Measurements from ENCODE around the gene GLUL.
"Not testable (repeated sequence)": the region's sequence is repeated elsewhere in the genome, so short reads cannot be mapped to it uniquely, and the experiment has no call there.

GLUL gene

GRCh38 chr1:182340233-182341058 lies 51.1 kb downstream of the GLUL start:
- TF ChIP-seq CTCF (IDR thresholded peaks at IDR 0.05; ENCODE audit: low read depth, low read length) = no peak
- no peak overlapping the region for H3K4me3 ChIP-seq (replicated peaks in 1 of 2; ENCODE audit: low read depth in 2 of 2, low read length in 2 of 2)
- DNase-seq (ENCODE audit: low read depth in 2 of 2) = peak in 1 of 2 donors; percentile 38

GRCh38 chr1:182339684-182340083 lies 51.9 kb downstream of the GLUL start:
- TF ChIP-seq CTCF (IDR thresholded peaks at IDR 0.05; ENCODE audit: low read depth, low read length) = no peak
- H3K4me3 ChIP-seq (replicated peaks in 1 of 2; ENCODE audit: low read depth in 2 of 2, low read length in 2 of 2) = no peak overlapping the region
- DNase-seq (ENCODE audit: low read depth in 2 of 2) = no peak

- TF ChIP-seq CTCF (IDR thresholded peaks at IDR 0.05; ENCODE audit: low read depth, low read length) = no peak
- no peak overlapping the region for H3K4me3 ChIP-seq (replicated peaks in 1 of 2; ENCODE audit: low read depth in 2 of 2, low read length in 2 of 2)
- no peak for DNase-seq (ENCODE audit: low read depth in 2 of 2)
Measured at GRCh38 chr1:182338806-182339370, 52.7 kb downstream of the GLUL start.

GRCh38 chr1:182337736-182338571 lies 53.6 kb downstream of the GLUL start:
- TF ChIP-seq CTCF (IDR thresholded peaks at IDR 0.05; ENCODE audit: low read depth, low read length) = no peak
- H3K4me3 ChIP-seq (replicated peaks in 1 of 2; ENCODE audit: low read depth in 2 of 2, low read length in 2 of 2) = no peak overlapping the region
- peak in 1 of 2 donors; percentile 9 for DNase-seq (ENCODE audit: low read depth in 2 of 2)

- TF ChIP-seq CTCF (IDR thresholded peaks at IDR 0.05; ENCODE audit: low read depth, low read length) = no peak
- no peak for DNase-seq (ENCODE audit: low read depth in 2 of 2)
- no peak overlapping the region for H3K4me3 ChIP-seq (replicated peaks in 1 of 2; ENCODE audit: low read depth in 2 of 2, low read length in 2 of 2)
Measured at GRCh38 chr1:182335771-182336566, 55.6 kb downstream of the GLUL start.

- not testable (repeated sequence) for DNase-seq (ENCODE audit: low read depth in 2 of 2); H3K4me3 ChIP-seq (replicated peaks in 1 of 2; ENCODE audit: low read depth in 2 of 2, low read length in 2 of 2)
Measured at GRCh38 chr1:182333071-182333571, 58.5 kb downstream of the GLUL start.

Data from cardiac fibroblast (primary cell).